ENCODE measurements around the gene LGALS4.

The LGALS4 gene

GRCh38 chr19:38848299-38849146 is 35.8 kb upstream of the LGALS4 start:
- Mint-ChIP-seq H3K27me3 (ENCODE audit: low read depth) (no peaks in the 10 kb centered on the region), H3K9me3 (no peaks in the 10 kb centered on the region), H3K36me3 (ENCODE audit: low read depth) (peaks cover 42% of the 10 kb centered on the region), H3K4me1 (ENCODE audit: low read depth) (peaks cover 50% of the 10 kb centered on the region), H3K27ac (peak overlapping the region; percentile 94), H3K4me3 (peak overlapping the region; percentile 95)

GRCh38 chr19:38846097-38846496 is 33.4 kb upstream of the LGALS4 start:
- no peak overlapping the region for H3K27ac Mint-ChIP-seq
- peaks cover 59% of the 10 kb centered on the region for H3K36me3 Mint-ChIP-seq (ENCODE audit: low read depth)
- H3K4me3 Mint-ChIP-seq, result no peak overlapping the region
- H3K27me3 Mint-ChIP-seq (ENCODE audit: low read depth), result no peaks in the 10 kb centered on the region
- peaks cover 59% of the 10 kb centered on the region for H3K4me1 Mint-ChIP-seq (ENCODE audit: low read depth)
- H3K9me3 Mint-ChIP-seq, result no peaks in the 10 kb centered on the region

DNA sequence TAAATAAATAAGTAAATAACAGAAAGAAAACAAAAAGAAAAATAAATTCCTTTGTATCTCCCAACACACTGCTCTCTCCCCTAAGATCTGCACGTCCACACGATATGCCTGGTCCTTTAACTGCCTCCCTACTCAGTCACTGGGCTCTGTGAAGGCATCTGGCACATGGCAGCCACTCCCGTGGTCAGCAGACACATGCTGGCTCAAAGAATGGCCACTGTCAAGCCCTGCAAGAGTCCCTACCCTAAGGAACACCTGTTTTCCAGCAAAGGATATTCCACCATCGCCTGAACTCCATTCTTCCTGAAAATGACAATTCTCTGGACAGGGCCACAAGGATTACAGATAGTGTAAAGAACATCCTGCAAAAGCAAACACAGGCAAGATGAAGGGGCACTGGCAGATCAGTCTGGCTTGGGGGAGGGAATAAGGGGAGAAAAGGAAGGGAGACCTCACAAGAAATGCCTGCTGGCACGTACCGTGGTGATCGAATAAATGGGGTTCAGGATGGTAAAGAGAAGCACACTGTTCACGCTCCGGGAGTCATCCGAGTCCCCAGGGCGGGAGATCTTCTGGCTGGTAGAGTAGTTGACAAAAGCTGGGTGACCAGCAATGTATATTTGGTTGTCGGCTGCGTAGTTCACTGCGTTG is 32.8 kb upstream of the LGALS4 start:
- Mint-ChIP-seq H3K36me3 (ENCODE audit: low read depth) (peaks cover 65% of the 10 kb centered on the region), H3K9me3 (no peaks in the 10 kb centered on the region), H3K27ac (peak overlapping the region; percentile 20), H3K4me3 (peak overlapping the region; percentile 58), H3K4me1 (ENCODE audit: low read depth) (peaks cover 64% of the 10 kb centered on the region), H3K27me3 (ENCODE audit: low read depth) (no peaks in the 10 kb centered on the region)

DNA sequence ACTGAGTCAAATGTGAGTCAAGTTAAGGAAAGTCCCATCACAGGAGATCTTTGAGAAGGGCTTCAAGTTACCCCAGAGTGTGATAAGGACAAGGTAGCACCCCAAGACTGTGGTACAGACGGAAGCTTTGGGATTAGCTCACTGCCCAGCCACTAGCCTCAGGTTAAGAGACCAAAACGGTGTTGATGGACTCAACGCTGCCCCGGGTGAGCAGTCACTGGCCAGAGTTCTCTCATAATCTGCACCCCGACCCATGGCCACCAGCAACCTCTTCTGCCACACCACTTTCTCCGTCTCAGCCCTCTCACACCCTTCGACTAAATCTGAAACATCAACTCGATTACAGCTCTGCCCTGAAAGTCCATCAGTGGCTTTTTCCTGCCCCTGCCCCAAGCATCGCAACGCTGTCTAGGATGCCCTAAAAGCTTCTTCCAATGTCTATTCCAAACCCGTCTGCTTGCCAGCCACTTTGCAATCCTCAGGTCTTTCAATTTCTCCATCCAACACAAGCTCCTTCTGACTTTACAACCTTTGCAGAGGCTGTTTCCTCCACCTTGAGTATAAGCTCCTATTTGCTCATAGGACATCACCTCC is 31.4 kb upstream of the LGALS4 start:
- no peaks in the 10 kb centered on the region for H3K9me3 Mint-ChIP-seq
- peak overlapping the region; percentile 31 for H3K27ac Mint-ChIP-seq
- H3K27me3 Mint-ChIP-seq (ENCODE audit: low read depth), result no peaks in the 10 kb centered on the region
- H3K36me3 Mint-ChIP-seq (ENCODE audit: low read depth), result peaks cover 73% of the 10 kb centered on the region
- H3K4me1 Mint-ChIP-seq (ENCODE audit: low read depth), result peaks cover 69% of the 10 kb centered on the region
- peak overlapping the region; percentile 25 for H3K4me3 Mint-ChIP-seq

- H3K4me3 Mint-ChIP-seq, result no peak overlapping the region
- no peaks in the 10 kb centered on the region for H3K27me3 Mint-ChIP-seq (ENCODE audit: low read depth)
- H3K27ac Mint-ChIP-seq, result peak overlapping the region; percentile 92
- no peaks in the 10 kb centered on the region for H3K9me3 Mint-ChIP-seq
- H3K4me1 Mint-ChIP-seq (ENCODE audit: low read depth), result peaks cover 62% of the 10 kb centered on the region
- H3K36me3 Mint-ChIP-seq (ENCODE audit: low read depth), result peaks cover 70% of the 10 kb centered on the region
These were observed 30.5 kb upstream of the LGALS4 start for GRCh38 chr19:38843175-38843758.

DNA sequence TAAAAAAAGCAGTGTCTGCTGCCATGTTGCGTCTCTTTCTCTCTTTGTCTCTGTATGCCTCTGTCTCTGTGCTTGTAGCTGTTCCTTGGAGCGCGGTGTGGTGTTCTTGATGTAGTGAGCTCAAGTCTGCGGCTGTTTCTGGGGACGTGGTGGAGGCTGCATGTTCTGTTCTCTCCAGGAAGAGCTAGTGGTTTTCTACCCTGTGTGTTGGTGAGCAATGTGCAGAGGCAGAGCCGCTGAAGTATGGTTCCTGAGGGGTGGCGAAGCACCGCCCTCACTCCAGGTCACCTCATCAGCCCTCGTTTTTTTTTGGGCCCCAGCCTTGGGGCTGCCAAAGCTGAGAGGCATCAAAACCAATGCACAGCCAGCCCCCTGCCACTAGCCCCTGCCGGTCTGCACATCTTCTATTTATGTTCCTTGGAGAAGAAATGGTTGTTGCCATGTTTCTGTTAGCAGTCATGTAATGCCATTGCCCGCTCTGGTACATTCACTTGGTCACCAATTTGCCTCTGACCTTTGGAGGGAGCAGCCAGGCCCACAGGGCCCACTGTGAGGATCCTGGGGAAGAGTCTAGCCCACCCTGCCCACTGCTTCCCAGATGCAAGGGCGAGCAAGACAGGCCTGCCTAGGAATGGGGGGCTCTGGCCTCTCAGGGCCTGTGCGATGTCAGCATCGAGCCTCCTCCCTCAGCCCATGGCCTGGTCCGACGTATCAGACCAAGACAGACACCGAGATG is 29.9 kb upstream of the LGALS4 start:
- Mint-ChIP-seq H3K27me3 (ENCODE audit: low read depth) (no peaks in the 10 kb centered on the region), H3K4me3 (peak overlapping the region; percentile 85), H3K27ac (peak overlapping the region; percentile 92), H3K36me3 (ENCODE audit: low read depth) (peaks cover 65% of the 10 kb centered on the region), H3K4me1 (ENCODE audit: low read depth) (peaks cover 58% of the 10 kb centered on the region), H3K9me3 (no peaks in the 10 kb centered on the region)

- Mint-ChIP-seq H3K4me3 (peak overlapping the region; percentile 85), H3K36me3 (ENCODE audit: low read depth) (peaks cover 70% of the 10 kb centered on the region), H3K9me3 (no peaks in the 10 kb centered on the region), H3K27ac (peak overlapping the region; percentile 92), H3K27me3 (ENCODE audit: low read depth) (no peaks in the 10 kb centered on the region), H3K4me1 (ENCODE audit: low read depth) (peaks cover 56% of the 10 kb centered on the region)
These were observed 29.2 kb upstream of the LGALS4 start for GRCh38 chr19:38841787-38842438.

DNA sequence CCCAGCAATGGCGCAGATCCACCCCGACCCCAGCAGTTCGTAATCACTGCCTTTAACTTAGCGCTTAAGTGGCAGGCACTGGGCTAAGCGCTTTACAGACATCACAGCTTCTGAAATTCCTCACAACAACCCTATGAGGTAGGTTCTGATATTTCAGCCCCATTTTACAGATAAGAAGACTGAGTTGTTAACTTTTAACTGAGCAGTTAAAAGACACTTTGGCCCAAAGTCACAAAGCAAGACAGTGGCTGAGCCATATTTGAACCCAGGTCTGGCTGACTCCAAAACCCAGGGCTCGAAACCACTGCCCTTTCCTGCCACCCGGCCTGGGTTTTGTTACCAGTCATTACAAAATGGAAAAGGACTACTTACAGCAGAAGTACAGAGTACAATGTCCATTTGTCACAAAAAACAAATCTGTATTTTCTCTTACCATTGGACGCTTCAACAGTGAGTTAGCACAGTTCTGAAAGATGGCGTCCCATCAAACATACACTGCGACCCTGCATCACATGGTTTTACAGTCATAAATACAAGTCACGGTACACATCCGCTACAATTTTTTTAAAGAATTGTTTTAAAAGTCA is 28.5 kb upstream of the LGALS4 start:
- no peaks in the 10 kb centered on the region for H3K9me3 Mint-ChIP-seq
- peaks cover 74% of the 10 kb centered on the region for H3K36me3 Mint-ChIP-seq (ENCODE audit: low read depth)
- peak overlapping the region; percentile 73 for H3K4me3 Mint-ChIP-seq
- H3K27ac Mint-ChIP-seq, result peak overlapping the region; percentile 92
- no peaks in the 10 kb centered on the region for H3K27me3 Mint-ChIP-seq (ENCODE audit: low read depth)
- H3K4me1 Mint-ChIP-seq (ENCODE audit: low read depth), result peaks cover 55% of the 10 kb centered on the region

- no peaks in the 10 kb centered on the region for H3K9me3 Mint-ChIP-seq
- peaks cover 49% of the 10 kb centered on the region for H3K4me1 Mint-ChIP-seq (ENCODE audit: low read depth)
- peak overlapping the region; percentile 73 for H3K4me3 Mint-ChIP-seq
- peaks cover 72% of the 10 kb centered on the region for H3K36me3 Mint-ChIP-seq (ENCODE audit: low read depth)
- no peaks in the 10 kb centered on the region for H3K27me3 Mint-ChIP-seq (ENCODE audit: low read depth)
- H3K27ac Mint-ChIP-seq, result peak overlapping the region; percentile 80
These were observed 27.8 kb upstream of the LGALS4 start for GRCh38 chr19:38840583-38840968.

- H3K4me3 Mint-ChIP-seq, result no peak overlapping the region
- no peak overlapping the region for H3K27ac Mint-ChIP-seq
- no peaks in the 10 kb centered on the region for H3K9me3 Mint-ChIP-seq
- peaks cover 71% of the 10 kb centered on the region for H3K36me3 Mint-ChIP-seq (ENCODE audit: low read depth)
- H3K4me1 Mint-ChIP-seq (ENCODE audit: low read depth), result peaks cover 45% of the 10 kb centered on the region
- no peaks in the 10 kb centered on the region for H3K27me3 Mint-ChIP-seq (ENCODE audit: low read depth)
These were observed 27.3 kb upstream of the LGALS4 start for GRCh38 chr19:38839816-38840582.

DNA sequence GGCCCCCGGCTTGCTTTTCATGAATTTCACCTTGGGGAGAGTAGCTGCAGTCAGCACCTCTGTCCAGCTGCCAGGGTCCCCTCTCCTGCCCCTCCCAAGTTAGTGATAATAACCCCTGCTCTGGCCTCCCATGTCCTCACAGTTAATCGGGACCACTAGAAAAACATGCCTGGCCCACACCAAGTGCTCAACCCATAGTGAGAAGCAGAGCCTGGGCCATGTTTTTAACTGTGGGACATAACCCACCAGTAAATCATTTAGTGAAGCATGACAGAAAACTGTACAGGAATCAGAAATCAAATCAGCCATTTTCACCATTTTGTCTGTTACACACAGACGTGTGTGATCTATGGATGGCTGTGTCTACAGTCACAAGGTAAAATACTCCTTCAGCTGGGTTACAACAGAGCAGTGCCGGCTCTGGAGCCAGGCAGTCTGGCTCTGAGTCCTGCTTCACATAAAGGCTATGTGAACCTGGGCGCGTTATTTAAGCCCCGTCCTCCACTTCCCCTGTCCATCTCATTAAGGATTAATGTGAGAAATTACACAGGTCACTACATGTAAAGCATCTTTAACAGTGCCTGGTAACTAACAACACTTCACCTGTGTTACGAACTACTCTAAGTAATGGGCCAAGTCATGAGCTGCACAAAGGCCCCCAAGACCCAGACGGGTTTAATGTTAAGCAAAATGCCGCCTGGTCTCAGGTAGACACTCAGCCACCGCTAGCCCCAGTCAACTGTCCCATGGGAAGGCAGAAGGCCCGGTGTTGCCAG is 26.4 kb upstream of the LGALS4 start:
- Mint-ChIP-seq H3K27me3 (ENCODE audit: low read depth) (no peaks in the 10 kb centered on the region), H3K4me1 (ENCODE audit: low read depth) (peaks cover 40% of the 10 kb centered on the region), H3K4me3 (no peak overlapping the region), H3K36me3 (ENCODE audit: low read depth) (peaks cover 66% of the 10 kb centered on the region), H3K27ac (peak overlapping the region; percentile 77), H3K9me3 (no peaks in the 10 kb centered on the region)

GRCh38 chr19:38838208-38838985 is 25.7 kb upstream of the LGALS4 start:
- Mint-ChIP-seq H3K27me3 (ENCODE audit: low read depth) (no peaks in the 10 kb centered on the region), H3K36me3 (ENCODE audit: low read depth) (peaks cover 58% of the 10 kb centered on the region), H3K4me3 (no peak overlapping the region)

More at GRCh38 chr19:38838208-38838985, 25.7 kb upstream of the LGALS4 start:
- Mint-ChIP-seq H3K9me3 (no peaks in the 10 kb centered on the region), H3K4me1 (ENCODE audit: low read depth) (peaks cover 34% of the 10 kb centered on the region), H3K27ac (no peak overlapping the region)
